Measurements from ENCODE around the gene MTCL1.

Gene MTCL1

DNA sequence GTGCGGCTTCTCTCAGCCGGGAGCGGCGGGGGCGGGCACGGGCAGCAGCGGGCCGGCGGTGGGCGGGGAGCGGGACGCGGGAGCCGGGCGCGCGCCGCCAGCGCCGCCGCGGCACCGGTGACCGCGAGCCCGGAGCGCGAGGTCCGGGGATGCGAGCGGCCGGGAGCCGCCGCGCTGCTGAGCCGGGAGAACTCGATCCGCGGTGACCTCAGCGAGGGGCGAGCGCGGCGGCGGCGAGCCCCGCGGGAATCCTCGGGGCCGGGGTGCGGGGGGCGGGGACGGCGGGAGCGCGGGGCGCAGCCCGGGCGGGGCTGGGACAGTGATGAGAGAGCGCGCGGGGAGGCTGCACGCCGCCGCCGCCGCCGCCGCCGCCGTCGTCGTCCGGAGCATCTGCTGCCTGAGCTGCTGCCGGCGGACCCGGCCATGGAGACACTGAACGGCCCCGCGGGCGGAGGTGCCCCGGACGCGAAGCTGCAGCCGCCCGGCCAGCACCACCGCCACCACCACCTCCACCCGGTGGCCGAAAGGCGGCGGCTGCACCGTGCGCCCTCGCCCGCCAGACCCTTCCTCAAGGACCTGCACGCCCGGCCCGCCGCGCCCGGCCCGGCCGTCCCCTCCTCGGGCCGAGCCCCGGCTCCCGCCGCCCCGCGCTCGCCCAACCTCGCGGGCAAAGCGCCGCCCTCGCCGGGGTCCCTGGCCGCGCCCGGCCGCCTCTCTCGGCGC, at the start of gene MTCL1:
Gene MTCL1 (plus strand): TSS at position 319 of the 723 bp plus-strand sequence. CDS start 105 bp downstream, at position 424.
- no peak for DNase-seq (ENCODE audit: low read depth)

DNA sequence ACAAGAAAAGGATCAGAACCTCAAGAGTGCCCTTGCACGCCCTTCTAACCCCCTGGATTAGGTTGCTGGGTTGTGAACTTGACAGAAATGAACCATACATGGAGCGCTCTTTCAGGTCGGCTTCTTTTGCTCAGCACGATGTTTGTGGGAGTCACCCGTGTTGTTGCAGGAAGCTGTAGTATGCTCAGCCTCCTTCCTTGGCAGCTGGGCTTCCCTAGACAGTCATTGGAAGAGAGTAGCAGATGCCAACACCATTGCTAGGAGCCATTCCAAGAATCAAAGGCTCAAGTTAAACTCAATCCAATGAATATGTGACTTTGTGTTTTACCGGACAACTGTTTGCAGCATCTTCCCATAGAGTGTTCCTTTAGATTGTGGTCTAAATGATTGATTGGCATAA, 49.1 kb upstream of the MTCL1 start:
- no peak for DNase-seq (ENCODE audit: low read depth)

GRCh38 chr18:8657050-8657820, 48.1 kb upstream of the MTCL1 start:
- no peak for DNase-seq (ENCODE audit: low read depth)

DNA sequence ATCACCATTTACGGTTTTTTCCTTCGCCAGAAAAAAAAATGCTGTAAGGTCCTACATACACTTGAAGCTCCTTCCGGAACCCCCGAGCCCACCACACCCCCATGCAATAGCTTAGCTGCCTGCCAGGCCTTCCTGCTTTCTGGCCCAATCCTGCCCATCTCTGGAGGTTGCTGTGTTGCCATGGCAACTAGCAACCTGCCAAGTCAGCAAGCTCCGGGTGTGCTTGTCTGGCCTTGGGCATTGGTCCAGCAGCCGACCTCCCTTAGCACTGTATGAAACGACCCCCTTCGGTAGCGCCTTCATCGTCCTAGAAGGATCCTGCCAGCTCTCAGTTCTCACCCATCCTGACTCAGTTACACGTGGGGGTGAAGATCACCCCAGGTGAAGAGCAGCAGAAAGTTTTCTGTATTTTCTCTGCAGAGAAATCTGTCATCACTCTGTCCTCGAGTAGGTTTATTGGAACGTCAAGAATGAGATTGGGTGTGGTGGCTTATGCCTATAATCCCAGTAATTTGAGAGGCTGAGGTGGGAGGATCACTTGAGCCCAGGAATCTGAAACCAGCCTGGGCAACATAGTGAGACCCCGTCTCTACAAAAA, 47.4 kb upstream of the MTCL1 start:
- no peak for DNase-seq (ENCODE audit: low read depth)

- no peak for DNase-seq (ENCODE audit: low read depth)
Measured at GRCh38 chr18:8658858-8659485, 46.4 kb upstream of the MTCL1 start.

GRCh38 chr18:8659609-8660242, 45.6 kb upstream of the MTCL1 start:
- DNase-seq (ENCODE audit: low read depth) = no peak

- DNase-seq (ENCODE audit: low read depth) = no peak
Measured at GRCh38 chr18:8660316-8660715, 45.0 kb upstream of the MTCL1 start.

GRCh38 chr18:8661754-8662559, 43.4 kb upstream of the MTCL1 start:
- DNase-seq (ENCODE audit: low read depth) = no peak

DNA sequence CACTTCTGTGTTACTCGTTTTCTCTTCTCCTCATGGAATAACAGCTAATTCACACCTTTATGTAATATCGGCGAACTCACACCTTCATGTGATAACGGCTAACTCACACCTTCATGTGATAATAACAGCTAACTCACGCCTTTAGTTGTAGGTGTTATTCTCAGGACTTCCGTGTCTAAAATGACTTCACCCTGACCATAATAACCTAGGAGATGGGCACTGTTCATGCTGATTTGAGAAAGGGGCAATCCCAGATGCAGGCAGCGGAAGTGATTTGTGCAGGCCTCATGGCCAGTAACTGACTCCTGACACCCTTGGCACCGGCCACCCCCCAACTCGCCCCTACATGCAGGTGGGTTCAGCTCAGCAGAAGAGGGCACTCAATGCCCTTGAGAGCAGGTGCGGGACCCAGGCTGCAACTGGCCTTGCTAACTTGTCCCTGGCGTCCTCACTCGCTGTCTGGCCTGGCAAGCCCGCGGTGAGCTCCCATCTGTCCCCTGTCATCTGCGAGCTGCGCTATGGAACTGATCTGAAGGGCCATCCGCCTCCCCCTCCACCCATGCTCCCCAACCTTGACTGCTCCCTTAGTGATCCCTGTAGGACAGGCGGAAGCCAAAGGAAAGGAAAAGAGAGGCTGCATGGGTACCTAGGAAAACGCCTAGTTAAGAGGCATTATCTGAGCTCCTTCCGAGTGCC, 42.6 kb upstream of the MTCL1 start:
- no peak for DNase-seq (ENCODE audit: low read depth)

DNA sequence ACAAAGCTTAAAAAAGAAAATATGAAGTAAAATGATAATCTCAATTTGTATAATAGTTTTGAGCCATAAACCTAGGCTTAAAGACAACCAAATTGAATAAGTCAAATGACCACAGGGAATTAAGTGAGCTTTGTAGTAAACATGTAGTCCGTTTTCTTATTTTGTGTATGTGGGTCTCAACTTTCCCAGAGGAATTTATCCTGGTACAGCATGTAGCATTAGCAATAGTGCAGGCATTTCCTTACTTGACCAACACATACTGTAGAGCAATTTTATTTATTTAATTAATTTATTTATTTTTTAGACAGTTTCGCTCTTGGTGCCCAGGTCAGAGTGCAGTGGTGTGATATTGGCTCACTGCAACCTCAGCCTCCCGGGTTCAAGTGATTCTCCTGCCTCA, 37.5 kb upstream of the MTCL1 start:
- no peak for DNase-seq (ENCODE audit: low read depth)

- no peak for DNase-seq (ENCODE audit: low read depth)
Measured at GRCh38 chr18:8668381-8668780, 37.0 kb upstream of the MTCL1 start.

DNA sequence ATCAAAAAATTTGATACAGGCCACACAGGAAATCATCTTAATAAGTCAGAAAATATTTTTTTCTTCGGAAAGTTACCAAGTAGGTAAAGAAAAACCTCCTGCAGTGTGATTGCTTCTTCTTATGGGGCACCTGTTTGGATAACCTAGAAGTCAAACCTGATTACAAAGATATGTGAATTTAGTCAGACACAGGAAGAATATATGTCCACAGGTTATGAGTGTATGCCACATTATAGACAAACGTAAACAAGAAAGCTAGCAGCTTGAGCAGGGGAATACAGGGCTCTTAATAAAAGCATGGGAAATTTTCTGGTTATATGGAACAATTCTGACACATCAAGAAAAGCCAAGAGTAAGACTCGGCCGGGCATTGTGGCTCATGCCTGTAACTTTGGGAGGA, 35.8 kb upstream of the MTCL1 start:
- no peak for DNase-seq (ENCODE audit: low read depth)

GRCh38 chr18:8673256-8674209, 31.8 kb upstream of the MTCL1 start:
- no peak for DNase-seq (ENCODE audit: low read depth)

DNA sequence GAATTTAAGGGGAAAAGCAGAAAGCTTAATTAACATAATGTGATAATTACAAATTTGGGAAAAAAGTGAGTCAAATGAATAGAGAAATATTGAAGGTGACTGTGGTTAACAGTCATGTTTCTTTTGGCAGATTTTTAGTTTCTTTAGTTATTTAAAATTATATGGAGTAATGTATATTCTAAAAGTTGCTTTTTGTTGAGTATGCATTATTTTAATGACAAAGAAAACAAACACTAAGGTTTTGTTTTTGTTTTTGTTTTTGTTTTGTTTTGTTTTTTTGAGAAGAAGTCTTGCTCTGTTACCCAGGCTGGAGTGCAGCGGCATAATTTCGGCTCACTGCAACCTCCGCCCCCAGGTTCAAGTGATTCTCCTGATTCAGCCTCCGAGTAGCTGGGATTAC, 30.3 kb upstream of the MTCL1 start:
- DNase-seq (ENCODE audit: low read depth) = no peak

DNA sequence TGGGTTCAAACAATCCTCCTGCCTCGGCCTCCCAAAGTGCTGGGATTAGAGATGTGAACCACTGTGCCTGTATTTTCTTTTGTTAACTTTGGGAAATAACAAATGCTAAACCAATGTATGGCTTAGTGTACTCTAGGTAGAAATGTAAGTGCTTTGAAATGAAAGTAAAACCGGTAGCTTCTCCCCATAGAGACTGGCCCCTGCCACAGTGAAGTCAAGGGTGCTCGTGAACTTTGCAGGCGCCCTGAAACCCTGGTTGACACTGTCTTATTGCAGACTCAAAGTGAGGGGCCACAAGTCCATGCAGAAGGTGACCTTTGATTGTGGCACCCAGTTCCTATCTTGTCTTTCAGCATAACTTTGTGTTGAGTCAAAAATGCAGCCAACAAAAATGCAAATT, 24.2 kb upstream of the MTCL1 start:
- DNase-seq (ENCODE audit: low read depth) = no peak

GRCh38 chr18:8684577-8684976, 20.8 kb upstream of the MTCL1 start:
- DNase-seq (ENCODE audit: low read depth) = no peak

GRCh38 chr18:8685141-8685913, 20.0 kb upstream of the MTCL1 start:
- no peak for DNase-seq (ENCODE audit: low read depth)

DNA sequence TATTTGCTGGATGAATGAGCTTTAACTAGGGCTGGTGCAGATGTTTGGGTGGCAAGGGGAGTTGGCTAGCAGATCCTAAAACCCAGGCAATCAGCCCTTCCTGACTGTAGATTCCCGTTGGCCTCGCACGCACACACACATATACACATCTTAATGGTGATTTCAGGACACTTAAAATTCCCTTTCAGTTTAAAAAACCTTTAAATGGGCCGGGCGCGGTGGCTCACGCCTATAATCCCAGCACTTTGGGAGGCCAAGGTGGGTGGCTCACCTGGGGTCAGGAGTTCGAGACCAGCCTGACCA, 19.5 kb upstream of the MTCL1 start:
- no peak for DNase-seq (ENCODE audit: low read depth)

DNA sequence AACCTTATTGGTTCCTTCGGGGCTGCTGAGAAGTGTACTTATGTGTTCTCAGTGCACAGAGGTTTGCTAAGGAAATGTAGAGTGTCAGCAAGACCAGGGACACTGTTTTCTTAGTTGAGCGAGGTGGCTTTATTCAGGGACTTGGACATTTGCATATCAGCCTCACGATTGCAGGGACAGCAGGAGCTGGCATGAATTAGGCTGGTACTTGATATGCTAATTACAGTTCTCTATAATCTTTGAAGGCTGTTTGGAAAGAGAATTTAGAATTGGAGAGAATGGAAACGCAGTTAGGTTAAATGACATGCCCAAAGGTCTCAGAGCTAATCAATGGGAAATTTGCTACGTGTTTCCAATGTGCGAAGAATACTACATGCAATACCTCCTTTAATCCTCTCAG, 18.7 kb upstream of the MTCL1 start:
- no peak for DNase-seq (ENCODE audit: low read depth)
